ENCODE measurements around the gene MGMT. TPM values are rescaled to one million over a fixed set of nuclear protein-coding genes. Genes with fewer than 3 reads are reported as not detected.

The MGMT gene
- polyA plus RNA-seq, 1 donor from 2014 or later, result 0.94 TPM

- Histone ChIP-seq H3K4me2 (ENCODE audit: low read length) (no peak overlapping the region), H2AFZ (ENCODE audit: low read depth, low read length) (no peak overlapping the region), H3K27ac (ENCODE audit: low read length) (no peak overlapping the region), H3K9ac (ENCODE audit: low read length) (no peak overlapping the region), H3K4me3 (ENCODE audit: low read length) (no peak overlapping the region), H3K9me3 (ENCODE audit: low read length) (no peaks in the 10 kb centered on the region), H4K20me1 (ENCODE audit: insufficient read depth) (no peaks in the 10 kb centered on the region), H3F3A (ENCODE audit: insufficient read depth, low read length, poor library complexity, severe bottlenecking) (no peaks in the 10 kb centered on the region), H3K36me3 (ENCODE audit: insufficient read depth, low read length) (no peaks in the 10 kb centered on the region), H3K27me3 (ENCODE audit: insufficient read depth, low read depth, low read length) (no peaks in the 10 kb centered on the region), H3K9me2 (ENCODE audit: insufficient read depth, low read length) (no peaks in the 10 kb centered on the region), H3K79me2 (replicated peaks; ENCODE audit: insufficient read depth, low read length) (no peaks in the 10 kb centered on the region)
- TF ChIP-seq EZH2 (IDR thresholded peaks at IDR 0.05; ENCODE audit: borderline replicate concordance, insufficient read depth, low read length, poor library complexity, severe bottlenecking) (no peak), RAD21 (conservative IDR thresholded peaks at IDR 0.05) (no peak), POLR2AphosphoS5 (IDR thresholded peaks at IDR 0.05) (no peak), MXI1 (conservative IDR thresholded peaks at IDR 0.05; ENCODE audit: poor library complexity, severe bottlenecking) (no peak), CTCF (IDR thresholded peaks at IDR 0.05; ENCODE audit: poor library complexity, severe bottlenecking) (no peak), TAF1 (IDR thresholded peaks at IDR 0.05; ENCODE audit: low read depth) (no peak), SMC3 (conservative IDR thresholded peaks at IDR 0.05; ENCODE audit: poor library complexity) (no peak), EP300 (conservative IDR thresholded peaks at IDR 0.05; ENCODE audit: poor library complexity, severe bottlenecking) (no peak), REST (IDR thresholded peaks at IDR 0.05; ENCODE audit: borderline replicate concordance) (no peak)
Observed at GRCh38 chr10:129552119-129552518, 85.1 kb downstream of the MGMT start.

- Histone ChIP-seq H3K36me3 (ENCODE audit: insufficient read depth, low read length) (no peaks in the 10 kb centered on the region), H3K27ac (ENCODE audit: low read length) (no peak overlapping the region), H3K9me2 (ENCODE audit: insufficient read depth, low read length) (no peaks in the 10 kb centered on the region), H2AFZ (ENCODE audit: low read depth, low read length) (no peak overlapping the region), H3F3A (ENCODE audit: insufficient read depth, low read length, poor library complexity, severe bottlenecking) (no peaks in the 10 kb centered on the region), H4K20me1 (ENCODE audit: insufficient read depth) (no peaks in the 10 kb centered on the region), H3K79me2 (replicated peaks; ENCODE audit: insufficient read depth, low read length) (no peaks in the 10 kb centered on the region), H3K4me2 (ENCODE audit: low read length) (no peak overlapping the region), H3K27me3 (ENCODE audit: insufficient read depth, low read depth, low read length) (no peaks in the 10 kb centered on the region), H3K9ac (ENCODE audit: low read length) (no peak overlapping the region), H3K9me3 (ENCODE audit: low read length) (no peaks in the 10 kb centered on the region), H3K4me3 (ENCODE audit: low read length) (no peak overlapping the region)
- TF ChIP-seq MXI1 (conservative IDR thresholded peaks at IDR 0.05; ENCODE audit: poor library complexity, severe bottlenecking) (no peak), EZH2 (IDR thresholded peaks at IDR 0.05; ENCODE audit: borderline replicate concordance, insufficient read depth, low read length, poor library complexity, severe bottlenecking) (no peak), CTCF (IDR thresholded peaks at IDR 0.05; ENCODE audit: poor library complexity, severe bottlenecking) (no peak), RAD21 (conservative IDR thresholded peaks at IDR 0.05) (no peak), SMC3 (conservative IDR thresholded peaks at IDR 0.05; ENCODE audit: poor library complexity) (no peak), TAF1 (IDR thresholded peaks at IDR 0.05; ENCODE audit: low read depth) (no peak), POLR2AphosphoS5 (IDR thresholded peaks at IDR 0.05) (no peak), EP300 (conservative IDR thresholded peaks at IDR 0.05; ENCODE audit: poor library complexity, severe bottlenecking) (no peak), REST (IDR thresholded peaks at IDR 0.05; ENCODE audit: borderline replicate concordance) (no peak)
Observed at GRCh38 chr10:129553928-129554327, 86.9 kb downstream of the MGMT start.

Data from neural cell (in vitro differentiated cells).